Iris pigment epithelial cell (primary cell): ENCODE results near the gene HS3ST5.
"Not testable (repeated sequence)": the region's sequence is repeated elsewhere in the genome, so short reads cannot be mapped to it uniquely, and the experiment has no call there.

Source experiments
- DNase-seq: peaks from one replicate; pipeline ENCODE4 v3.0.0-alpha.2; 2011; ENCODE audit warnings: low read depth

The HS3ST5 gene

DNA sequence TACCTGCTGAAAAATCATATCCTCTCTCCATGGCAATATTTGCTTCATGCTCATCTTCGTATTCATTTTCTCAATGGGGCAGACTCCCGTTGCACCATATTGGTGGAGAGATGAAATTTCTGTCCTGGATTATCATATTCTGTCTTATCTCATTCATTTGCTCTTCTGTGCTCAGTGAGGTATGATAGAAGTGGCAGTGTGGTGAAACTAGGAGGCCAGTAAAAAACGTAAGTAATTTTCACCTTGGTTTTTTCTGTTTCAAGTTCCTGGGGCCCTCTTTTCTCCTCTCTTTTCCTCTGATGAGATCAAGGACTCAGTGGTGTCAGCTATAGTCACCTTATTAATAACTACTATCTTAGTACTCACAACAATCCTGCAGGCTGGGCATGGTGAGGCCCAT, 189.4 kb downstream of the HS3ST5 start:
- no peak for DNase-seq

DNA sequence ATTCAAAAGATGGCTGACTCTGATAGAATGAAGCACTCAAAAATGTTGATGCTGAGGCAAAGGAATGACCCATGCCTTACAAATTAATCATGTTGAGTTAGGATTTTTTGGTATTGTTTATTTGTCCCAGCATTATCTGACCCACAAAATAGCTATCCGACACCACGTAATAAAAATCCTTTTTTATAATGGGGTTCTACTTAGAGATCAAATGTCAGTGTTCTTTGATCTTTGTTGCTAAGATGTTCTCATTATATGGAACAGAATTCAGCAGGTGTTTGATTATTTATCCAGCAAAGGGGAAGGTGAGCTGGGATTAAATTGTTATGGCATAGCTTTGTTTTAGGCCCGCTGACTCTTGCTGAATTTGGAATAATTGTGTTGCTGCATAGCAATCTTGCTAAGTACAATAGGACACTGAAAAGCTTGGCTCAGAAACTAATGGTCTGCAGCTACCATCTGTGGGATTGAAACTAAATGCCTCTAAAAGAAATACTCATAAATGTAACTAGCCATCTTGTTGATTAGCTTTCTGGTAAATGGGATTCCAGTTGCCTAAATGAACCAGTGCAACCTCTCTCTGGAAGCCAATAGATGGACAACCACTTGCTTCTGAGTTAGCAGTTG, 191.6 kb downstream of the HS3ST5 start:
- no peak for DNase-seq

DNA sequence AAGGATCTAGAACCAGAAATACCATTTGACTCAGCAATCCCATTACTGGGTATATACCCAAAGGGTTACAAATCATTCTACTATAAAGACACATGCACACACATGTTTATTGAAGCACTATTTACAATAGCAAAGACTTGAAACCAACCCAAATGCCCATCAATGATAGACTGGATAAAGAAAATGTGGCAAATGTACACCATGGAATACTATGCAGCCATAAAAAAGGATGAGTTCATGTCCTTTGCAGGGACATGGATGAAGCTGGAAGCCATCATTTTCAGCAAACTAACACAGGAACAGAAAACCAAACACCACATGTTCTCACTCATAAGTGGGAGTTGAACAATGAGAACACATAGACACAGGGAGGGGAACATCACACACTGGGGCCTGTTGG, 193.6 kb downstream of the HS3ST5 start:
- DNase-seq: not testable (repeated sequence)

DNA sequence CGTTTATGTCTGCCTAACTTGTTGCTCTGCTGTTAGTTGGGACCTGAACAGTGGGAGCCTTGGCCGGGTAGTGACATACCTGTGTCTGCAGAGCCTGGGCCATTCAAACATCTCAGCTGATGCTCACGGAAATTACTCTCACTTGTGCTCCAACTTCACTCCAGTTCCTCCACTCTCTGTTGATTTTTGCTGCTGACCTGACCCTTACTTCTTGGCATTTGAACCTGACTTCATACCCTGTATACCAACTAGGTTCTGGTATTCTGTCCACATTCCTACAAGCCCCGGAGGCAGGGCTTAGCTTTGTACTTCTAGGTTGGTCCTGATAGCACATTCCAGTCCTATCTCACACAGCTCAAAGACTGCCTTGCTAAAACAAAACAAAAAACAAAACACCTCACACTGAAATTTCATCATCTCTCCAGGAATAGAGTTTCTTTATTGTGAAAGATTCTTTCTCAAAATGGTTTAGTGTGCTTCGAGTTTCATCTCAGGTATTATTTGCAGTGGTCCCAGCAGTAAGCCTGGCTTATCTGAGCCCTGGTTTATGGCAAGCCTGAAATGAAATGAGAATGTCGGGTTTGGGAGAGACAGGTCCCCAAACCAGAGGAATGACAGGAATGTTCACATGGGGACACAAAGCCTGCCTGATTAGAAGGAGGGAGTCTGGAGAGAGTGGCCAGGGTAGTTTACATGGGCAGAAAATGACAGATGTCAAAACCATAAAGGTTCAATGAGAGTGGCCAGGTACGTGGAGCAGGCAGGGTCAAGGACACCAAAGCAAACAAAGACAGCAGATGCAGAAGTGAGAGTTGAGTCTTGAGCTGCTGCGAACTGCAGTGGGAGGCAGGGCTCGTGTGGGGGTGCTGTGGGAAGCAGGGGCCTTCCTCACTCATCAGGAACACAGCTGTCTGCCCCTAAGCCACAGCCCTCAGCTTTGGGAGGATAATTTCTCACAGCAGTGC, 197.7 kb downstream of the HS3ST5 start:
- DNase-seq: no peak

DNA sequence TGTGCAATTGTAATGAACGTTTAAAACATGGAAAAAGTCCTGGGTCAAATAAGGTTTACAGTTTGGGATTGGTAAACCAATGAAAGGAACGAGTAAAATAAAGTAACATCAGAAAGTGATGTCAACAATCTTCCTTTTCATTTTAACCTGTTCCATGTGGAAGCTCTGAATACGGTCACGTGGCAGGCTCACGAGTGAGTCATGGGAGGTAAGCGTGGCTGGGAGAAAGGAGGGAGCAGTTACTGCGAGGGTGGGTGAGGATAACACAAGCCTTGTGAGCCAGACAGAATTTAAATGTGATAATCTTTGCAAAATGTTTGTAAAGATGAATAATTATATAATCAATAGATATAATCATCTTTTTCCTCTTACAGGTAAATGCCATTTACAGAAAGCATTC, 200.6 kb downstream of the HS3ST5 start:
- DNase-seq: no peak

DNA sequence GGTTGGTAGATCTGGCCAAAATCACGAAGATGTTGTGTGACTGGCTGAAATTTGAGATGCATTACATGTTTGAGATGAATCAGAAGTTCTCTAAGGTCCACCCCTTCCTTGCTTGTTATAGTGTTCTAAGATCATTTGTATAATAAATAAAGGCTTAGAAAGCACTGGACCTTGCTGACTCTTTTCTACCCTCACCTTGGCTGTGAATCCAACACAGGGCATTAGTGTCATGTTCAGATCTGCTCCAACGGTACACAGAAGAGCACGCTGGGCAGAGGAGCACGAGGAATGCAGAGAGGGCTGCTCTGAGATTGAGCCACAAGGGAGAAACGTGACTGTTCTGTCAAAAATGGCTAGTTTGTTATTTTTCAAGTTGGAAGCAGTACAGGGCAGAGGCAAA, 202.4 kb downstream of the HS3ST5 start:
- DNase-seq: no peak

DNA sequence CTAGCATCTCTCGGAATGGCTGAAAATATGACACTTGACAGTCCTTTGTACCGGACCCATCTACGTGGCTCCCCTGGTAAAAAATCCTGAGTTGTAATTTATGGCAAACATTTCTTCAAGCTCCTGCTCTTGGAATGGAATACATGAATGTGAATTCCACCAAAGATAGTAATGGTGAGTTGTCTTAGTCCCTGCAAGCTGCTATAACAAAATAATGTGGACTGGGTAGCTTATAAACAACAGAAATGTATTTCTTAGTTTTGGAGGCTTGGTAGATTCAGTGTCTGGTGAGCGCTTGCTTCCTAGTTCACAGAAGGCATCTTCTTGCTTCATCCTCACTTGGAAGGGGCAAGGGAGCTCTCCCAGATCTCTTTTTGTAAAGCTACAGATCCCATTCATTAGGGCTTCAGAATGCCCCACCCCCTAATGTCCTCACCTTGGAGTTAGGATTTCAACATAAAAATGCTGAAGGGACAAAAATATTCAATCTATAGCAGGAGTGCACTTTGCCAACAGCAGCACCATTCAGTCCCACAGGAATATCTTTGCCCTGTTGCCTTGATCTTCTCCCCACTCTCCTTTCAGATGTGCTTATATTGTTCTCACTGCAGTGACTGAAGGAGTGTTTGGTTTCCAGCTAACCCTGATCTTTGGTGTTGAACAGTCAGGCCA, 204.1 kb downstream of the HS3ST5 start:
- no peak for DNase-seq

DNA sequence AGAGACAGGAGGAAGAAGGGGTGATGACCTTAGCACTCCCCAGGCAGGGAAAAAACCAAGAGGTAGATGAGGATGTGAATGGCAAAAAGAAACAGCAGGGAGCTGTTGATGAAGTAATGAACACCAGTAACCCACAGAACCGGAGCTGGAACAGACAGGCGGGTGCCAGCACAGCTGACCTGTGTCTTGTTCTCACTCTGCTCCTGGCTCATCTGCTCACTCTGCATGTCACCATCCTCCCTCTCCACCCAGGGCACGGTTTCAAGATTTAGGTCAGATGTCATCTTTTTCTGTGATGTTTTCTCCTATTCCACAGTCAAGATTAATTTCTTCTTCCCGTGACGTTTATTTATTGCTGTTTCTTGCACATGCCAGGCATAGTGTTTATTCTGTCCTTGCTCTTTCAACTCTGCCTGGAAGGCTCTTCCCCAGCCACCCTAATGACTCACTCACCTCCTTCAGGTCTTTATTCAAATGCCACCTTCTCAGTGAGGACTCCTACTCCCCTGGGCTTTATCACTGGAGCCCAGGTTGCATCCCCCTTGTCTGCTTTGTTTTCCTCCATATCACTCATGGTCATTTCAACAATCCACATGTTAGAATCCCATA, 207.4 kb downstream of the HS3ST5 start:
- DNase-seq: no peak

DNA sequence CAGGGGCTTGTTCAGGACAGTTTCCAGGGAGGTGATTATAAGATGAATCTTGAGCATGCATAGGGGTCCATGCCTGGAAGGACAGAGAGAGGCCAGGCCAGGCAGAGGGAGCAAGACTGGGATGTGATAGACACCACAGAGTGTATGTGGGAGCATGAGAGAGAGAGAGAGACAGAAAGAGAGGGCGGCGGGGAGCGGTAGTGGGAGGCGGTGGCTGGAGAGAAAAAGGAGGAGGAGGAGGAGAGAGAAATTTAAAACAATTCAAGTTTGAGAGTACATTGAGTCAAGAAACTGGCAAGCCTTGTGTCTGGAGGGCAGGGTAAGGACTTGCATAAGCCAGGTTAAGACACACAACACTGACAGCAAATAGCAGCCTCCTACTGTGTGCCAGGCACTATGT, 209.0 kb downstream of the HS3ST5 start:
- no peak for DNase-seq

DNA sequence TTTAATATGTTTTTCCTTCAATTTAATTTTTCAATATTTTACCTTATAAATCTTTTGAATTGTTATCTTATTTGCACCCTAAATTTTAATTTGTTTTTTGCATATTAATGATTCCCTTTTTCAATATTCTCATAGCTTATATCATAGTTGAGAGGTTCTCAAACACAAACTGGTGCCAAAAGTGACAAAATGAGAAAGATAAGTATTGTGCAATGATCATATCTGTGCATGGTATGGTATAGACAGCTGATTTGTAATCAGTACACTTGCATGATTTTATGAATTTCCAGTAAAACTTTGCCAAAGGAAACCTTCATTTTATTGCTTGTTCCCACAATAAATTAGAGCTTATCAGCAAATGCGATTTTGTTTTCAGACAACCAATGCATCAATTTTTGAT, 210.9 kb downstream of the HS3ST5 start:
- DNase-seq: no peak

DNA sequence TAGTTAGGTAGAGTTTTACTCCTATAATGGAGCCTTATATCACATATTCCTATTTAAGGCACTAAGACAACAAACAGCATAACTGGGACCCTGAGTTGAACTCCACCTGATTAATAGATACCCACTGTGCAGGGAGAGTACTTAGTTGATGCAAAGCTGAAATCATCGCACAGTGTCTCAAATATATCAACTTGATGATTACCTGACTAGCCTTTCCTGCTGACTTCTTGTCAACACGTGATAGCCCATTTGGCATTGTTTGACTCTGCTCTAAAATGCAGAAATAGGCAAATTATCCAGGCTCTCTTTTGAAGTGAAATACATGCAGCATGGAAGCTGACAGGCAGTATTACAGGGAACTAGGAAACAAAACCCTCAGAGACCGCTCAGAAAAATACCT, 217.2 kb downstream of the HS3ST5 start:
- DNase-seq: no peak

DNA sequence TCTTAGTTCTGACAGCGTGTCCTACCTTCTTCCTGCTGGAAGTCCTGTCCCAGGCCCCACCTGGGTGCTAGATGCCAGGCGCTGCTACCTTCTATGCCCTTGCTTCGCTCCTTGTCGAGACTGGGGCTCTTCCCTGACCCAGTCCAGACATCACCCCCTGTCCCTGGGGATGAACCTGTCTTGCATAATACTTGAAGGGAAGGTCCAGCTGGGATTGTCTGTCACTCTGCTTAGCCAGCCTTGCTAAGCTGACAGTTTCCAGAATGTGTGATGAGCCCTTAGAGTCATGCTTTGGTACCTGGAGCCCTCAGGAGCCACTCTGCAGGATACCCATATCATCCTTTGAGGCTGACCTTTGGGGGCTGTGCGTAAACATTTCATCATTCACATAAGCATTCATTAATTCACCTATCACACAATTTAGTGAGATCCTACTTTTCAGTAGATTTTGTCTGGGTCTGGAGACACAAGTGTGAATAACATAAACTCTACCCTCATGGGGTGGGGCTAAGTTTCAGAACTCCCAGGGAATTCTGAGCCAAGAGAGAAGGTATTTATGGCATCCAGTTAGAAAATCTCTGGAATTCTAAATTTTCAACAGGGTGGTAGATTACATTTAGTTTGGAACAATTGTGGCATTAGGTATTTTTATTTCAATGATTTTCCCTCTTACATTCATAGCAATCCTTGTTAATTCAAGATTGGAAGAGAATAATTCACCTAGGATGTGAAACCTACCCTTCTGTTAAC, 220.7 kb downstream of the HS3ST5 start:
- DNase-seq: no peak

DNA sequence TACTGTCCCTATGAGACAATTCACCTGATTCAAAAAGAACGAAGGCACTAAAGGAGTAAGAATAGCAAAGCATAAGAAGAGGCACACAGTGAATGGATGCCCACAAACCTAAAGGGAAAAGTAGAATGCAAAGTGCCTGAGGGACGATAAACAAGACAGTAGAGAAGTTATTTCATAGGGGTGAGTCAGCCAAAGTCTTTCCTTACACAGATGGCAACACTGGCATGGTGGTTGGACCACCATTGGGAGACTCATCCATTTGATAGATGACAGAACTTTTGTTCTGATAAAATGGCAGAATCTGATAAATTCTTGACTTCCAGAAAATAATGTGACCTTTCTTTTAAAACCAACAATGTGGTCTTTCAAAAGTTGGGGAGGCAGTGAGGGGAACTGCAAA, 223.8 kb downstream of the HS3ST5 start:
- no peak for DNase-seq

DNA sequence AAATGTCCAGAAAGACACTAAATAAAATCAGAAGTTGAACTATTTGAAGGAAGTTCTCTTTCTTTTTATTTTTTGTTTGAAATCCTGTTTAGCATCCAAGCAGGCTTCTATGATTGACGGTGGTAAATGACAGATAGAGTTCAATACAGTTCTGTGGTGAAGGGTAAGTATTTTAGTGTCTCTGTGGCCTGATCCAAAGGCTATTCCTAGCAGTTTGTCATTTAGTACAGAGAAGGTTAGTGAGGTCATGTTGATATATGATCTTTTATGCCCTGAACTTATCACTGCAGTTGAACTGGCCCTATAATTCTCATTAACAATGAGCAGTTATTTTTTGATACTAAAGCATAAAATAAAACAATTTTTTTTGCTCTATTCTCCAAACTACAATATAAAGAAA, 227.2 kb downstream of the HS3ST5 start:
- DNase-seq: no peak

DNA sequence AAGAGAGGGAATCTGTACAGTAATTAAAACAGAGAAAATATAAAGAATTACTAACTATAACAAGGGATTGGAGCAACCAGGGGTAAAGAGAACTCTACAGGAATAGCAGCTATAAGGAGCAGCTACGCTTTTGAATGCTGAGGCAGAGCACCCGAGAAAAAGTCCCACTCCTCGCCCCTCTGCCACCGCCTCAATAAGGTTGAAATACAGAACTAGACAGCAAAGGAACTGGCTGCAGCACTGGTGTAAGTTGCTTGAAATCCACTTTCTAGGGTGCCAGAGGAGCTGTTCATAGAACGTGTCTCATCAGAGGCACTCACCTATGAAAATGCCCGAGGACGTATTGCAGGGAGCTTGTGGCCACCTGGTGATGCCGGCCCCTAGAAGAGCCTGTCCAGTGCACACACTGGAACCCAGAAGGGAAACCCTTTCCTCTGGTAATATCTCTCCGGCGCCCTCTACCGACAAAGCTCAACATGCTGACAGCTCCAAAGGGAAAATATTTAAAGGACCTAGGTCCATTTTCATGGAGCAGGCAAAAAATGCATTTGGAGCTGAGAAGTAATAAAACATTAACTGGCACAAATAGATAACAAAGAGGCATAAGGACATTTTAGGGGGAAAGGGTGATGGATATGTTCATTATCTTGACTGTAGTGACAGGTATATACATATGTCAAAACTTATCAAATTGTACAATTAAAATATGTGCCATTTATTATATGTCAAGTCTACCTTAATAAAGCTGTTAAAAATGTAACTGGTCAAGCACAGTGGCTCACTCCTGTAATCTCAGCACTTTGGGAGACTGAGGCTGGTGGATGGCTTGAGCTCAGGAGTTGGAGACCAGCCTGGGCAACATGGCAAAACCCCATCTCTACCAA, 234.5 kb downstream of the HS3ST5 start:
- DNase-seq: peak; percentile 54

DNA sequence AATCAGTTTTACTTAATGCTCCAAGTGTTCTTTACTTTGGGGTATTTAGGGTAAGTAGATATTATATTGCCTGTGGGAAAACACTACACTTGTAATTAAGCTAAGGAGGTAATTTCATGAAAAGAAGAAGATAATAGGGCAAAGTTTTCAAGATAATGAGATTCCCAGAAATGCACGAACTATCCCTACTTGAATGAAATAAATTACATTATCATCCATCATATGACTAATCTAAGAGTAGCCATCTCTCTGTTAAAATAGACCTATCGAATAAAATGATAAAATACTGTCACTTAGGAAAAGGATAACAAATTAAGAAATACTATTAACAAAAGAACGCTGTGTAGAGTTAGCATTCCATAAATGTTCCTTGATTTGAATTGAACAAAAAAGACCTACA, 236.8 kb downstream of the HS3ST5 start:
- DNase-seq: no peak

DNA sequence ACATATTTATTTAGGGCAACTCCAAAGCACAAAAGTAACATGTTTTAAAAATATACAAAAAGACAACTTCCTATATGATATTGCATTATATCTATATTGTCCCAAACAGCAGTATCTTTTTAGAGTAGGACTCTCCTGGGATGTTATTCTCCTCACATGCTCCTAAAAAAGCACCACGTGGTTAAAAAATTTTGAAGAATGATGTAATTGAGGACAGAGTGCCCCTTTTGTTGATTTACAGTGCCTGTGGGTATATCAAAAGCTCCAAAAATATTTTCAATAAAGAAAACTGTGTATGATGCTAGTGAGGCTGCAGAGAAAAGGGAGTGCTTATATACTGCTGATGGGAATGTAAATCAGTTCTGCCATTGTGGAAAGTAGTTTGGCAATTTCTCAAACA, 241.6 kb downstream of the HS3ST5 start:
- no peak for DNase-seq

DNA sequence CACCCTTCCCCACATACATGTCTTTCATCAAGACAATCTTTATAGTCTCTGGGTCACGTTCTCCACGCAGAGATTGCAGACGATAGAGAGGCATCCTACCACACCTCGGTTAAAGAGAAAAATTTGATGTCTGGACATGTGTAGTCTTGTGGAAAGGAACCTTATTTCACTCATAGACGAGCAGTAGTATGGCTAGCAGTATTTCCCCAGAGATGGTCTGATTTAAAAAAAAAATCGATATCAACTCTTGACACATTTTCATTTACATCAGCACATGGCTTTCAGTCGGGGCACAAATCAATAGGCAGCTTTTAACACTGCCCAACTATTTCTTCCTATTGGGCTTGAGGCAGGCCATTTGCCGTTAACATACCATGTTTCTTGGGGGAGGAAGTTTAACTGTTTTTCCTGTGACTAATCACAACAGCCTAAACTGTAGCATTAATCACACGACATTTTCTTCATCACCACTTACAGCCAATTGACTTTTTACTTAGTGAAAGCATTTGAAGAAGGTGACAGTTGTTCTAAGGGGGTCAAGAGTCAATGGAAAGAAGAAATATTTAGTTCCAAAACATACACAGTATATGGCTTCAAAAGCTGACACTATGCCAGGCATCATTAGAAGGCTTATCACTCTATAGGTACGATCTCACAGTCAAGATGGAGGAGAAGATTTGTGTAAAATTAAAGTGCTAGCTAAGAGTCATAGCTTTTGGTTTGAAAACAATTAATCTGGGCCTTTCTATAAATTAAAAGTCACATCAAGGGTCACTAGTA, 242.4 kb downstream of the HS3ST5 start:
- peak; percentile 10 for DNase-seq

DNA sequence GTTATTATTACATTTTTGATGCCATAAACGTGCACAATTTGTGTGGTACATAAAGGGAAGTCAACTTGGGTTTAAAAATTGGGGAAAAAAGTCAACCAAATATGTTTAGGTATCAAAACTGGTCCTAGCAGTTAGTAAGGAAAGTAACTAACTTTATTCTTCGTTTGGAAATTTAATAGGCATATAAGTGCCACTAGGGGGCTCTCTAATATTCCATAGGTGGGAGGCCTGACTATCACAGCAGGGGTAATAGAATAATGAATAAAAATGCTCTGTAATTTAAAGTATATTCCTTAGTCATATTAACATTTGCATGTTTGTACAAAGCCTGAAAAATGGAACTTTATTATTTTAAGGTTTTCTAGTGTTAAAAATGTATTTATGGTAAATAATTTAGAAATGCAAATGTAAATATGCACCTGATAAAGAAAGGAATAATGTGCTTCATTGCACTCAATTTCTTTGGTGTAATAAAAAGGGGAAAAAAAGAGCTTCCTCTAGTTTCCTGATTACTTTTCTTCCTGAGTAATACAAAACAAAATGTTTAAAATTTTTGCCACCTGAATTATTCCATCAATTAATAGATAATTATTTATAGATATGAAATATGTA, 246.2 kb downstream of the HS3ST5 start:
- DNase-seq: peak; percentile 38

DNA sequence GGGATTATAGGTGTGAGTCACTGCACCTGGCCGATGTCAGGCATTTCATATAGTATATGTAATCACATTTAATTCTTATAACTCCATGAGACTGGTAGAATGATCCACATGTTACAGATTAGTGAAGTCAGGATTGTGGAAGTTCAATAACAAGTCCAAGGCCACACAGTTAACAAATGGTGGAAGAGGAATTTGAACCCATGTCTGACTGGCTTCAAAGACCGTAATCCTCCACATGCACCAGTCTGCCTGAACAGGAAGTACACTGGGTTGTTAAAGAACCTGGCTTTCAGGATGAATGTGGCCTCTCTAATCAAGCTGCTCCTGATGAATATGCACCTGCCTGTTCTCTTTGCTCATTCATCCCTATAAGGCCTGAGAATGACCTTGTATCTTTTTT, 249.9 kb downstream of the HS3ST5 start:
- DNase-seq: no peak
